CD4-positive, alpha-beta T cell (primary cell): Measurements from ENCODE around the gene RBBP4. TPM values are rescaled to one million over a fixed set of nuclear protein-coding genes. Genes with fewer than 3 reads are reported as not detected.

Experiments used
- ATAC-seq: fragments of 200-7000 bp; cut with Tn5 transposase; one replicate; pipeline ENCODE4 v1.10.0; 2022; ENCODE audit warnings: mild to moderate bottlenecking; ENCODE audit not compliant: poor library complexity
- CTCF ChIA-PET: fragments of 350-600 bp; sonication (Branson Sonifier 250); formaldehyde crosslinking; loops from one replicate; lab custom pipeline; 2021; ENCODE audit warnings: antibody characterized with exemption, inconsistent platforms; lab: Charles Lee
- POLR2A ChIA-PET: fragments of 350-600 bp; sonication (Branson Sonifier 250); formaldehyde crosslinking; loops from one replicate; lab custom pipeline; 2021; ENCODE audit warnings: antibody characterized with exemption, inconsistent platforms; lab: Charles Lee
- DNase-seq, 14 experiments: peaks; one replicate each; pipeline ENCODE4 v3.0.0-alpha.2; 2013 to 2020; ENCODE audit warnings: mixed read lengths in 2 of 14
- H3K27ac ChIP-seq, 2 donors: one replicate each; pipeline versions ENCODE4 v1.5.1 to v1.7.0; 2013; ENCODE audit warnings: low read length in 2 of 2, low read depth in 1 of 2, mild to moderate bottlenecking in 1 of 2
- H3K27me3 ChIP-seq, 2 experiments: 1 replicate in 1 of 2; 2 replicates in 1 of 2; pipeline versions ENCODE4 v1.6.1 to v1.7.0; 2013; ENCODE audit warnings: low read length in 2 of 2, control low read depth in 1 of 2, mild to moderate bottlenecking in 1 of 2, moderate library complexity in 1 of 2; ENCODE audit not compliant: insufficient read depth in 2 of 2, control insufficient read depth in 1 of 2
- H3K36me3 ChIP-seq: one replicate; pipeline ENCODE4 v1.6.1; 2013; ENCODE audit warnings: low read length, control low read depth; ENCODE audit not compliant: insufficient read depth
- H3K4me1 ChIP-seq: one replicate; pipeline ENCODE4 v1.6.1; 2013; ENCODE audit warnings: low read length, control low read depth; ENCODE audit not compliant: insufficient read depth
- H3K4me3 ChIP-seq: one replicate; pipeline ENCODE4 v1.5.1; 2013; ENCODE audit warnings: mild to moderate bottlenecking, low read length, moderate library complexity
- H3K9me3 ChIP-seq, 2 experiments: 1 replicate in 1 of 2; 2 replicates in 1 of 2; pipeline versions ENCODE4 v1.6.1 to v1.7.0; 2013; ENCODE audit warnings: low read length in 2 of 2, mild to moderate bottlenecking in 2 of 2, control low read depth in 1 of 2, moderate library complexity in 1 of 2; ENCODE audit not compliant: control insufficient read depth in 1 of 2, insufficient read depth in 1 of 2
- H3K27ac Mint-ChIP-seq: one replicate; pipeline ENCODE4 v1.8.0; 2020; ENCODE audit warnings: mixed read lengths
- H3K27me3 Mint-ChIP-seq: one replicate; pipeline ENCODE4 v1.8.0; 2021; ENCODE audit warnings: mixed read lengths
- H3K36me3 Mint-ChIP-seq: one replicate; pipeline ENCODE4 v1.8.0; 2021; ENCODE audit warnings: low read depth, mixed read lengths
- H3K4me1 Mint-ChIP-seq: one replicate; pipeline ENCODE4 v1.8.0; 2021; ENCODE audit warnings: low read depth, mixed read lengths
- H3K4me3 Mint-ChIP-seq: one replicate; pipeline ENCODE4 v1.8.0; 2020; ENCODE audit warnings: mild to moderate bottlenecking, mixed read lengths
- H3K9me3 Mint-ChIP-seq: one replicate; pipeline ENCODE4 v1.8.0; 2020; ENCODE audit warnings: mixed read lengths
- CTCF ChIP-seq: fragments of 200-600 bp; IDR thresholded peaks from one replicate; pipeline ENCODE4 v1.8.0; 2022; ENCODE audit warnings: antibody characterized with exemption, mild to moderate bottlenecking
- intact Hi-C, 2 experiments: fragments of 100-400 bp; cut with DNase I in 1 of 2; cut with micrococcal nuclease in 1 of 2; formaldehyde crosslinking; loops; one replicate each; pipeline versions ENCODE4 v1.15.1 to v1.9.0; 2023 to 2025; cut with DNase I, micrococcal nuclease
- total RNA-seq, 174 experiments: library from RNA in 2 of 174; stranded (reverse) in 2 of 174; gene quantifications; one replicate each; pipeline ENCODE4 v1.2.3 and lab custom pipeline; 2021 to 2026

Gene RBBP4
- total RNA-seq, 2 experiments from 2014 or later = 108 to 117 TPM

DNA sequence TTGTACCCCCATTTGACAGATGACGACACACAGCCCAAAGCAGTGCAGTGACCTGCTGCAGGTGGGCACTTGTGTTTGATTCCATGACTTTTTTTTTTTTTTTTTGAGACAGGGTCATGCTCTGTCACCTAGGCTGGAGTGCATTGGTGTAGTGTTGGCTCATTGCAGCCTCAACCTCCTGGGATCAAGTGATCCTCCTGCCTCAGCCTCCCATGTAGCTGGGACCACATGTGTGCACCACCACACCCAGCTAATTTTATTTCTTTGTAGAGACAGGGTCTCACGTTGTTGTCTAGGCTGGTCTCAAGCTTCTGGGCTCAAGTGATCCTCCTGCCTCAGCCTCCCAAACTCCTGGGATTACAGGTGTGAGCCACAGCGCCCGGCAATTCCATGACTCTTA lies 66.5 kb downstream of the RBBP4 start:
- H3K4me3 ChIP-seq = no peak overlapping the region
- H3K4me3 Mint-ChIP-seq = no peak overlapping the region
- TF ChIP-seq CTCF = no peak
- no peaks in the 10 kb centered on the region for H3K9me3 ChIP-seq
- ChIA-PET CTCF (interaction anchor here (0.5 to 1.1 kb wide), 2 partner anchors 9 to 55 kb away, joined by 3 read pairs; no protein-coding TSS in a partner anchor), POLR2A (interaction anchor here (0.7 kb wide), 1 partner anchor 401 kb away, joined by 3 read pairs; no protein-coding TSS in a partner anchor)
- no peak overlapping the region for H3K27ac ChIP-seq
- intact Hi-C loops = loop anchor here in 1 of 2 experiments (10.0 kb wide), 1 partner anchor 367 kb away; the partner anchor contains the start of gene AZIN2
- peaks cover 5% of the 10 kb centered on the region for H3K4me1 Mint-ChIP-seq
- H3K36me3 Mint-ChIP-seq = no peaks in the 10 kb centered on the region
- peaks cover 10% of the 10 kb centered on the region for H3K4me1 ChIP-seq
- no peaks in the 10 kb centered on the region for H3K36me3 ChIP-seq
- ATAC-seq = no peak
- H3K27ac Mint-ChIP-seq = no peak overlapping the region
- DNase-seq = no peak
- peaks cover 0 to 7% of the 10 kb centered on the region in 2 experiments for H3K27me3 ChIP-seq
- no peaks in the 10 kb centered on the region for H3K9me3 Mint-ChIP-seq
- H3K27me3 Mint-ChIP-seq = peaks cover 15% of the 10 kb centered on the region

GRCh38 chr1:32718036-32718435 lies 67.0 kb downstream of the RBBP4 start:
- DNase-seq (no peak), ATAC-seq (no peak)
- Mint-ChIP-seq H3K27me3 (peaks cover 15% of the 10 kb centered on the region), H3K4me1 (peaks cover 5% of the 10 kb centered on the region), H3K36me3 (no peaks in the 10 kb centered on the region), H3K9me3 (no peaks in the 10 kb centered on the region), H3K4me3 (no peak overlapping the region), H3K27ac (no peak overlapping the region)
- no peak overlapping the region for H3K4me3 ChIP-seq
- no peaks in the 10 kb centered on the region for H3K36me3 ChIP-seq
- H3K27me3 ChIP-seq = peaks cover 0 to 7% of the 10 kb centered on the region in 2 experiments
- CTCF ChIA-PET = no interaction called here
- intact Hi-C loops = loop anchor here in 1 of 2 experiments (10.0 kb wide), 1 partner anchor 367 kb away; the partner anchor contains the start of gene AZIN2
- H3K9me3 ChIP-seq = no peaks in the 10 kb centered on the region
- TF ChIP-seq CTCF = no peak
- peaks cover 9% of the 10 kb centered on the region for H3K4me1 ChIP-seq
- POLR2A ChIA-PET = interaction anchor here (0.6 kb wide), 1 partner anchor 92 kb away, joined by 3 read pairs; no protein-coding TSS in a partner anchor
- H3K27ac ChIP-seq = no peak overlapping the region

- Histone ChIP-seq H3K4me3 (no peak overlapping the region), H3K36me3 (no peaks in the 10 kb centered on the region), H3K9me3 (no peaks in the 10 kb centered on the region), H3K4me1 (peaks cover 9% of the 10 kb centered on the region), H3K27me3 (peaks cover 0 to 7% of the 10 kb centered on the region in 2 experiments), H3K27ac (no peak overlapping the region)
- H3K27me3 Mint-ChIP-seq = peaks cover 15% of the 10 kb centered on the region
- ChIA-PET POLR2A (interaction anchor here (0.6 kb wide), 1 partner anchor 92 kb away, joined by 3 read pairs; no protein-coding TSS in a partner anchor), CTCF (no interaction called here)
- H3K4me3 Mint-ChIP-seq = no peak overlapping the region
- H3K9me3 Mint-ChIP-seq = no peaks in the 10 kb centered on the region
- no peak overlapping the region for H3K27ac Mint-ChIP-seq
- TF ChIP-seq CTCF = no peak
- ATAC-seq = no peak
- DNase-seq = no peak
- intact Hi-C loops = loop anchor here in 1 of 2 experiments (10.0 kb wide), 1 partner anchor 366 kb away; the partner anchor contains the start of gene AZIN2
- H3K4me1 Mint-ChIP-seq = peaks cover 5% of the 10 kb centered on the region
- H3K36me3 Mint-ChIP-seq = no peaks in the 10 kb centered on the region
Measured at GRCh38 chr1:32718527-32718926, 67.5 kb downstream of the RBBP4 start.
